Parathyroid adenoma (tissue), 2 donors: Measurements from ENCODE around the gene PSPN.

Experiments used
- H2AFZ ChIP-seq: fragments of 300-600 bp; sonication (generic); one replicate; pipeline ENCODE4 v1.7.0; 2017; ENCODE audit warnings: antibody characterized with exemption, mild to moderate bottlenecking
- H3K27ac ChIP-seq: fragments of 300-600 bp; sonication (generic); one replicate; pipeline ENCODE4 v1.7.0; 2017
- H3K27me3 ChIP-seq: fragments of 300-600 bp; sonication (generic); one replicate; pipeline ENCODE4 v1.7.0; 2017; ENCODE audit warnings: low read length; ENCODE audit not compliant: control insufficient read depth, insufficient read depth
- H3K36me3 ChIP-seq: fragments of 300-600 bp; sonication (generic); one replicate; pipeline ENCODE4 v1.7.0; 2017; ENCODE audit warnings: low read length; ENCODE audit not compliant: control insufficient read depth, insufficient read depth
- H3K4me1 ChIP-seq: fragments of 300-600 bp; sonication (generic); one replicate; pipeline ENCODE4 v1.7.0; 2017; ENCODE audit warnings: control low read depth
- H3K4me2 ChIP-seq: fragments of 300-600 bp; sonication (generic); one replicate; pipeline ENCODE4 v1.7.0; 2017; ENCODE audit warnings: low read length
- H3K4me3 ChIP-seq: fragments of 300-600 bp; sonication (generic); one replicate; pipeline ENCODE4 v1.7.0; 2017; ENCODE audit warnings: low read depth, low read length
- H3K79me2 ChIP-seq: fragments of 300-600 bp; sonication (generic); one replicate; pipeline ENCODE4 v1.7.0; 2017; ENCODE audit warnings: control low read depth
- H3K9ac ChIP-seq: fragments of 300-600 bp; sonication (generic); one replicate; pipeline ENCODE4 v1.7.0; 2017; ENCODE audit warnings: mild to moderate bottlenecking
- H3K9me3 ChIP-seq: fragments of 300-600 bp; sonication (generic); one replicate; pipeline ENCODE4 v1.7.0; 2017; ENCODE audit warnings: low read length; ENCODE audit not compliant: control insufficient read depth
- TF ChIP-seq, protein P1 (sequence below): fragments of 300-600 bp; sonication (generic); IDR thresholded peaks from one replicate; pipeline ENCODE4 v1.7.0; 2017; ENCODE audit warnings: antibody characterized with exemption, mild to moderate bottlenecking
- donor health status: primary hyperparathyroidism.

The PSPN gene

GRCh38 chr19:6421075-6422014 is 45.6 kb upstream of the PSPN start:
- Histone ChIP-seq H3K4me2 (no peak overlapping the region), H3K27me3 (no peaks in the 10 kb centered on the region), H3K4me3 (no peak overlapping the region), H3K4me1 (peaks cover 13% of the 10 kb centered on the region), H3K36me3 (no peaks in the 10 kb centered on the region), H3K27ac (no peak overlapping the region), H3K79me2 (peaks cover 22% of the 10 kb centered on the region), H3K9me3 (no peaks in the 10 kb centered on the region), H2AFZ (no peak overlapping the region), H3K9ac (no peak overlapping the region)
- TF ChIP-seq, protein P1, sequence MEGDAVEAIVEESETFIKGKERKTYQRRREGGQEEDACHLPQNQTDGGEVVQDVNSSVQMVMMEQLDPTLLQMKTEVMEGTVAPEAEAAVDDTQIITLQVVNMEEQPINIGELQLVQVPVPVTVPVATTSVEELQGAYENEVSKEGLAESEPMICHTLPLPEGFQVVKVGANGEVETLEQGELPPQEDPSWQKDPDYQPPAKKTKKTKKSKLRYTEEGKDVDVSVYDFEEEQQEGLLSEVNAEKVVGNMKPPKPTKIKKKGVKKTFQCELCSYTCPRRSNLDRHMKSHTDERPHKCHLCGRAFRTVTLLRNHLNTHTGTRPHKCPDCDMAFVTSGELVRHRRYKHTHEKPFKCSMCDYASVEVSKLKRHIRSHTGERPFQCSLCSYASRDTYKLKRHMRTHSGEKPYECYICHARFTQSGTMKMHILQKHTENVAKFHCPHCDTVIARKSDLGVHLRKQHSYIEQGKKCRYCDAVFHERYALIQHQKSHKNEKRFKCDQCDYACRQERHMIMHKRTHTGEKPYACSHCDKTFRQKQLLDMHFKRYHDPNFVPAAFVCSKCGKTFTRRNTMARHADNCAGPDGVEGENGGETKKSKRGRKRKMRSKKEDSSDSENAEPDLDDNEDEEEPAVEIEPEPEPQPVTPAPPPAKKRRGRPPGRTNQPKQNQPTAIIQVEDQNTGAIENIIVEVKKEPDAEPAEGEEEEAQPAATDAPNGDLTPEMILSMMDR = no peak

- H2AFZ ChIP-seq = no peak overlapping the region
- H3K36me3 ChIP-seq = no peaks in the 10 kb centered on the region
- H3K27me3 ChIP-seq = no peaks in the 10 kb centered on the region
- peaks cover 17% of the 10 kb centered on the region for H3K79me2 ChIP-seq
- peaks cover 20% of the 10 kb centered on the region for H3K4me1 ChIP-seq
- no peak overlapping the region for H3K9ac ChIP-seq
- no peaks in the 10 kb centered on the region for H3K9me3 ChIP-seq
- TF ChIP-seq, protein P1 = no peak
- no peak overlapping the region for H3K27ac ChIP-seq
- H3K4me3 ChIP-seq = no peak overlapping the region
- no peak overlapping the region for H3K4me2 ChIP-seq
These were observed 42.8 kb upstream of the PSPN start for GRCh38 chr19:6418562-6418932.

- Histone ChIP-seq H3K9me3 (no peaks in the 10 kb centered on the region), H3K4me1 (peaks cover 15% of the 10 kb centered on the region), H3K4me3 (no peak overlapping the region), H3K79me2 (peaks cover 11% of the 10 kb centered on the region), H3K4me2 (no peak overlapping the region), H3K27me3 (no peaks in the 10 kb centered on the region), H3K36me3 (no peaks in the 10 kb centered on the region), H2AFZ (no peak overlapping the region), H3K9ac (no peak overlapping the region), H3K27ac (no peak overlapping the region)
- TF ChIP-seq, protein P1 = peak; percentile 85
These were observed 42.2 kb upstream of the PSPN start for GRCh38 chr19:6417713-6418561.

- Histone ChIP-seq H2AFZ (no peak overlapping the region), H3K4me2 (no peak overlapping the region), H3K27me3 (no peaks in the 10 kb centered on the region), H3K36me3 (no peaks in the 10 kb centered on the region), H3K9me3 (no peaks in the 10 kb centered on the region), H3K9ac (no peak overlapping the region), H3K4me1 (peaks cover 18% of the 10 kb centered on the region), H3K27ac (no peak overlapping the region), H3K79me2 (peaks cover 4% of the 10 kb centered on the region), H3K4me3 (no peak overlapping the region)
- TF ChIP-seq, protein P1 = no peak
These were observed 41.1 kb upstream of the PSPN start for GRCh38 chr19:6416658-6417405.
